Nasal cavity respiratory epithelium epithelial cell of viscerocranial mucosa (primary cell): ENCODE measurements around the gene NEDD8. TPM values are rescaled to one million over a fixed set of nuclear protein-coding genes. Genes with fewer than 3 reads are reported as not detected.

ENCODE experiments used
- total RNA-seq: library from RNA; depleted of rRNA; stranded (reverse); fragments of >200 nt; gene quantifications from 2 replicates; pipeline ENCODE4 v1.2.3, GENCODE V29; 2014

The NEDD8 gene
- 127 and 135 TPM in 2 replicates for total RNA-seq

GRCh38 chr14:24232121-24232644, at the start of gene NEDD8:
Gene NEDD8 (minus strand): TSS chr14:24232367. CDS start chr14:24232267, 100 bp downstream.

DNA sequence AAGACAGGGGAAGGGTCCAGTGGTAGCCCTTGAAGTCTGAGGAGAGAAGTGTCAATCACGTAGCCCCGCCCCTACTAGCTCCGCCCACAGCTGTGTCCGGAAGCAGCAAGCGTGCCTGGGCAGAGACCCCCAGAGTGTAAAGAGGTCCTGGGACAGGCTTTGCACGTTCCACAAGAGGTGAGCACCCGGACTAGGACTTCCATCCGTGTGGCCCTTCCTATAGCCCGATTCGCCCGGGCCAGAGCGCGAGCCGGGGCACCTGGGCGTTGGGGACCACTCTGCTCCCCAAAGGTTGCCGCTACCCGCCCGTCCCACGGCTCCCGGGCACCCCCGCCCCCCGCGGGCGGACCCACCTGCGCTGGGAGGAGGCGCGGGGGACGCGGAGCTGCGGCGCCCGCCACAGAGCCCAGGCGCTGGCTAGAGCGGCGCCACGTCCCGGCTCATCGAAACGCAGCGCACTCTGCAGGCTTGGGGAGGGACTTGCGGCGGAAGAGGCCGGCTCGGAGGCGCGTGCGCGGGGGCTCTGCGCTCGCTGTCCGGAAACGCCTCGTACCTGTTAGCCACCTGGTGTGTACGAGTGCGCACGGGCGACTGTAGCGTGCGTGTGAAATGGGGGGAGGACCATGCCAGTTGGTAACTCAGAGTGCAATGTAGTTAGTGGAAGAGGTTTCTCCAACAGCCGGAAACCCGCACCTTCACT, 39.1 kb upstream of the NEDD8 start, which contains the start of gene RABGGTA:
TSS of gene RABGGTA (minus strand) at position 464 of the 700 bp plus-strand sequence. CDS start 482 bp downstream, outside the sequence.

GRCh38 chr14:24262821-24263733, 30.9 kb upstream of the NEDD8 start, which contains the start of gene TGM1:
Gene TGM1 (minus strand): TSS chr14:24263177. CDS start chr14:24262352, 825 bp downstream.

DNA sequence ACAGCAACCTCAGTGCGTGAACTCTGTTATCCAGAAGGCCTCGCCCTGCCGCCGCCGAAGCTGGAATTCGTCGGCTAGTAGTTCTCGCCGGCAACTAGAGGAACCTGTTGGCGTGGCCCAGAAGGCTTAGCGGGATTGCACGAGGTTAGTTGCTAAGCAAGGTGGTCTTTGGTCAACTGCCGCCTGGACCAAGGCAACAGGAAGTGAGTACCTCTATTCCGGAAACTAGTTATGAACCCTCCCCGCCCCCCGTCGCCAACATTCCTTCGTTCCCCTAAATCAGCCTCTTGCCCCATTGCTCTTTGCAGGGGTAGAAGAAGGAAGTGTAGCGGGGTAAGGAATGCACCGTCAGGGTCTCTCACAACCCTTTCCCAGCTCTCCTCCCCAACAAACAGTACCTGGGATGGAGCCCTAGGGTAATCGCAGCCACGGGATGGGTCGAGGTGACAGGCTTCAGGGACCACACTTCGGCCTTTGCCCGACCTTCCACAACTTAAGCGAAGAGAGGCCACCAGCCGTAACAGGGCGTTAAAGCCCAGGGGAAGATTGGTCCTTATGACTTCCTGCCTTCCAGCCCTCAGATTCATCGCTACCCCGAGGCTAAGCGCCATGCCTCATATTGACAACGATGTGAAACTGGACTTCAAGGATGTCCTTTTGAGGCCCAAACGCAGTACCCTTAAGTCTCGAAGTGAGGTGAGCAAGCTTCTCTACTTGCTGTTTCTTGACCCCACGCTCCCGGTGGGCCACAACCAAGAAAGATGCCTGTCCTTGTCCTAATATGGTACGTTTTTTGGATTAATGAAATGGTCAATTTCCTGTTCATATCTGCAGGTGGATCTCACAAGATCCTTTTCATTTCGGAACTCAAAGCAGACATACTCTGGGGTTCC, 724 bp upstream of the NEDD8 start, which contains the start of gene GMPR2:
TSS of gene GMPR2 (plus strand) at position 285 of the 893 bp plus-strand sequence. CDS start at position 610, 325 bp downstream.

DNA sequence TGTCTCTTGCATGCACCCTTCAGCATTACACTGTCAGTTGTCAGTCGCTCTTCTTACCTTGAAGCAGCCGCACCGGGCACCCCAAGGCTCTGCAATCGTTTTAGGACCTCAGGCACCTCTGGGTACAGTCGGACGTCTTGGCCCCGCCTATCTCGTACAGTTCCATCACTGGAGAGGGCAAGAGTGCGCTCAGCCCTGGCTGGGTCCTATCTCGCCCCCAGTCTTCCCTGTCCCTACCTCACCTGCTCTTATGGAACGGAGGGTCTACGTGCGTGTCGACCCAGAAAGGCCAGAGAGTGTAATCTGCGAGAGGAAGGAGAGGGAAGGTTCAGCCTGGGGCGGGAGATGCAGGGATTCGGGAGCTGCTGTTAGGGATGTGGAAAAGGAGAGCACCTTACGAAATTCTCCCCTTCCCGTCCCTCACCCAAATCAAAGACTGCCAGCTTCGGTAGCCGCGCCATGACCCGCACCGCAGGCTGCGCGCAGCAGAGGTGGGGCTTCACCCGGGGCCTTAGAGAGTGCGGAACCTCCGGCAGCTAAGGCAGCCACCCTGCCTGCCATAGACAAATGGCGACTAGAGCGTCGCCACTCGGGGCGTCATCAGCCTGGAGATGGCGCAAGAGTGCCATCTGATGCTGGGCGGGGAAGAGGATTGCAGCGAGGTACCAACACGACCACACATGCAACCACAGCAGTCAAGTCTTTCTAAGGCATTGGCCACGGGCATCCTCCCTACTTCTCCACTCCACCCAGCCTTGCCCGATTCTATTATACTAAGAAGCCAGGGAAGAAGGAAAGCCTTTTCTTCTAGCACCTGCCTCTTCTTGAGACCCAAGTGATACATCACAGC, 16.4 kb downstream of the NEDD8 start, which contains the start of gene MDP1:
TSS of gene MDP1 (minus strand) at position 572 of the 850 bp plus-strand sequence. CDS start at position 461, 111 bp downstream.

DNA sequence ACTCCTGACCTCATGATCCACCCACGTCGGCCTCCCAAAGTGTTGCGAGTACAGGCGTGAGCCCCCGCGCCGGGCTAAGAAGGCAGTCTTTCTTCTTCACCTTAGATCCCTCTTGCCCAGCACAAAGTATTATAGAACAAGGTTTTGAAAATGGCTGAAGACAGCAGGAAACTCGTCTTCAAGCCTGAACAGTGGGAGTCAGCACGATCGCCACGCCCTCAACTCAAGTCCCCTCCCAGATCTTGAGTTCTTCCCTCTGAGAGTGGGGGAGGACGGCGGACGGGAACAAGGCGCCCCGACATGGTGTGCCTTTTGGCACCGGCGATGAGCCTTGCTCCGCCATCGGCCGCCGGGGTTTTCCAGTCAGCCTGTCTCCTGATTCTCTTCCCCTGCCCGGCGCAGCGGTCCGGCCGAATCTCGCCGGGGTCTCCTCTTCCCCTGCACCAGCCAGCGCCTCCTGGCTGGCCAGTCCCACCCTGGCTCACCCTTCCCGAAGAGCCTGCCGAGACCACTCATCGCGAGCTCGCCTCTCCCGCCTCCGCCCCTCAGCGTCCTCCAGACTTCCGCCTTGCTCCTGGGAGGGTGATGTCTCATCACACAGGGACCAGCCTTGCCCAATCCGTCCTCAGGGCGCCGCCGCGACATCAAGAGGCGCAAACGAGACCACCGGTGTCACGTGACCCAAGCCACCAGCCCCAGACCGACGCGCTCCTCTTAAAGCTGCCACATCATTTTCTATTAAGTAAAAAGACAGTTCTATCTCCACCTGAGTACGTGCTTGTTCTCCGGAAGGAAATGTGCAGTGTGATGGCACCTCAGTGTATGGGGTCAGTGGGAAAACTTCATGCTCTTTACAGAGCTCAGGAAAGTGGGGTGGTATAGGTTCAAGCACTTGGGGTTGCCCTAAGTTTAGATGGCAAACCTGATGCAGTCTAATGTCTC, 19.0 kb downstream of the NEDD8 start, which contains the start of gene CHMP4A:
TSS of gene CHMP4A (minus strand) at position 565 of the 942 bp plus-strand sequence. CDS start at position 516, 49 bp downstream.

DNA sequence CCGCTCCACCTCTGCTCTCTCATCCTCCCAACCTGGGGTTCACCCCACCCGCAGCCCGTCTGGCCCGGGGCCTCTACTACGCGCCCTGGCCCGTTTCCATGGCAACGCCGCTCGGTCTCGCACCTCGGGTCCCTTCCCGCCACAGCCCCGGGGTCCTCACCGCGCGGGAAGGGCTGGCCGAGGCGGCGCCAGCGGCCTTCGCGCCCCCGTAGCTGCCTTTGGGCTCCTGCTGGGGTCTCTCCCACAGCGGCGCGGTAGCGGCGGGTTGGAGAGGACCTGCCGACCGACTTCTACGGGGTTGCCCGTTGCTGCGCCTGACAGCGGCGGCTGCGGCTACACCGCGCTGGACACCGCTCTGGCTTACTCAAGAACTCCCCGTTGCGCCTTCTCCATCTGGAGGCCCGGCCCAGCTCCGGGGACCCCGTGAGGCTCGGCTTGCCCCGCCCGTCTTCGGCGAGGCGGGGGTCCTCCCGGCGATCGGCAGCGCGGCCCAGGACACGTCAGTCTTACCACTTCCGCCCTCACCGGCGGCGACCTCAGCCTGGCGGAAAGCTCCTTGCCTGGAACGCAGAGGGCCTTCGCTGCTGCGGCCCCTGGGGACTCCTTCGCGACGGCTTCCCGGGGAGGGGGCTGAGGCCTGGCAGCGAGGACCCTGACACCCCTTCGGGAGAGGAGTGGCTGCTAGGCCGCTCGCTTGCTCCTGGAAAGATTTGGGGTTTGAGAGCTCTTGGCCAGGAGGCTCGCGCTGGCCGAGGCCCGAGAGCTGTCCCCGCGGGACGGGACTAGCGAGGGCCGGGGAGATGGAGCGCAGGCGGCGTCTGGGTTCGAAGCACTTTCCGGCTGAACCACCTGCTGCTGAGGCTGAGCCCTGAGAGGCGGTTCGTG, 36.7 kb downstream of the NEDD8 start, which contains the start of gene TM9SF1:
TSS of gene TM9SF1 (minus strand) at position 256 of the 885 bp plus-strand sequence. CDS start 422 bp downstream, outside the sequence.

DNA sequence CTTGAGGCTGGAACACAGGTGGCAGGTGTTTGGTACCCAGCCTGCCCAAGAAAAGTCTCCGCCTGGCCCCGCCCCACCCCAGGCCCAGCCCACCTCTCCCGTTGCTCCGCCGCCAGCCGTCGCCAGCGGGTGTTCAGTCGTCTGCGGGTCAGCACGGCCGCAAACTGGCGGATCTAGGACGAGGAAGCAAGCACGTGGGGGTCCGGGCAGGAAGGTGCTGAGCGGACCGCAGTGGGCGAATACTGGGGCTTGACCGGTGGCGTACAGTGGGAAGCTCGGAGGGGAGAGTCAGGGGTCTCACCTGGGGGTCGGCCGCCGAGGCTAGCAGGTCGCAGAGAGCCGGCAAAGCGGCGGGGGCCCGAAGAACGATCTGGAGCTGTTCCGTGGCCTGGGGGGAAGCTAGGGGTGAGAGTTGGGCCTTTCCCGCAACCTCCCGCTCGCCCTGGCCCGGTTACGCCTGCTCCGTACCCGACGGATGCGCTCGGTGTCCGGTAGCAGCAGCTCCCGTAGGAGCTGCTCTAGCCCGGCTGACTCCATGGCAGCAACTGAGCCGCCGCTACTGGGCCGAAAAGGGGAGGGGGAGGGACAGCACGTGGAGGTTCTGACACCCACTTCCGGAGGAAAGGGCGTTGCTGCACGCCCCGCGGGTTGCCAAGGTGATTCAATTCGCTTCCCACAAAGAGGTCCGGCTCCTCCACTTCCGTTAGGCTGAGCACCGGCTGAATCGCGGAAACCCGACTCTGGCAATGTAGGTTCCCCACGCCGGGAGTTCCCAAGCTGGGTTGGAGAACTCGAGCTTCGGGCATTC, 43.7 kb downstream of the NEDD8 start, which contains the start of gene IPO4:
TSS of gene IPO4 (minus strand) at position 566 of the 808 bp plus-strand sequence. CDS start at position 537, 29 bp downstream.

DNA sequence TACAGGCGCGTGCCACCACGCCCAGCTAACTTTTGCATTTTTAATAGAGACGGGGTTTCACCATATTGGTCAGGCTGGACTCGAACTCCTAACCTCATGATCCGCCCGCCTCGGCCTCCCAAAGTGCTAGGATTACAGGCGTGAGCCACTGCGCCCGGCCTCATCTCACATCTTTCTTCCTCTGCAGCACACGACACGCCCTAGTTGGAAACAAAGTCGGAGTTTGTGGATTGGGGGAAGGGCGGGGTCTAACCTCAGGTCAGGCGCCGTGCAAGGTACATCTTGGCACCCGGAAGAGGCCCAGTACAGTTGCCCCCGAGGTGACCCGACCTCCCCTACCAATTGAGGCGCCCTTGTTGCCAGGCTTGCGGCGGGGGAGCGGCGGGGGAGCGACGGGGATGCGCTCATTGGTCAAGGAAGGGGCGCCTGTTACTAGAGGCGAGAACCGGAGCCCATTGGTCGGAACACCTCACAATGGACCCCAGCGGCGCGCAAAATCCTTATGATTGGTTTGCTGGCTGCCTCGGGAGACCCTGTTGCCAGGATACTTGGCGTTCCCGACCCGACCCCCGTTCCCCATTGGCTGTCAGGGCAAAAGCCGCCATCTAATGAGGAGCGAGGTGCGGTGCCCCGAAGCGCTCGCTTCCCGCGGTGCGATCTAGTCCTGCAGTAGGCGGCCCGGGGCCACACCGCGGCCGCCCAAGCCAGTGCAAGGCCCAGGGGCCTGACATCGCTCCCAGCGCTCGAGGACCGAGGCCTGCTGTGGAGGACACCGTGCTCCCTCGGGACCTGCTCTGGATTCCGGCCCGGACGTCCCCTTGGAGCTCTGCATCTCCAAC, 60.5 kb downstream of the NEDD8 start, which contains the start of gene REC8:
TSS of gene REC8 (plus strand) at position 659 of the 839 bp plus-strand sequence. CDS start 473 bp downstream, outside the sequence.

Other genes starting within 250 kb of the NEDD8 start
- 13.7 and 16.7 TPM in 2 replicates for gene DHRS4L2, start 243.4 kb downstream of the NEDD8 start, total RNA-seq
- 0.34 and 0.50 TPM in 2 replicates for gene CARMIL3, start 180.4 kb downstream of the NEDD8 start, total RNA-seq
- not detected in 2 replicates for gene CPNE6, start 160.8 kb downstream of the NEDD8 start, total RNA-seq
- gene PCK2, start 138.1 kb downstream of the NEDD8 start, total RNA-seq = 137 and 156 TPM in 2 replicates
- 71.3 and 93.3 TPM in 2 replicates for gene DCAF11, start 117.6 kb downstream of the NEDD8 start, total RNA-seq
- 1.1 and 1.7 TPM in 2 replicates for gene NRL, start 117.4 kb downstream of the NEDD8 start, total RNA-seq
- gene FITM1, start 101.7 kb downstream of the NEDD8 start, total RNA-seq = 0.28 and 0.34 TPM in 2 replicates
- 87.5 and 111 TPM in 2 replicates for gene PSME1, start 96.2 kb downstream of the NEDD8 start, total RNA-seq
- 9.5 and 15.7 TPM in 2 replicates for gene EMC9, start 90.8 kb downstream of the NEDD8 start, total RNA-seq
- gene PSME2, start 85.8 kb downstream of the NEDD8 start, total RNA-seq = 39.0 and 51.0 TPM in 2 replicates
- gene RNF31, start 84.9 kb downstream of the NEDD8 start, total RNA-seq = 33.7 and 37.6 TPM in 2 replicates
- 36.1 and 47.5 TPM in 2 replicates for gene IRF9, start 71.1 kb downstream of the NEDD8 start, total RNA-seq
- gene REC8, start 60.3 kb downstream of the NEDD8 start, total RNA-seq = 1.4 and 1.9 TPM in 2 replicates
- 51.8 and 54.3 TPM in 2 replicates for gene IPO4, start 43.6 kb downstream of the NEDD8 start, total RNA-seq
- 54.3 and 65.7 TPM in 2 replicates for gene TM9SF1, start 36.9 kb downstream of the NEDD8 start, total RNA-seq
- 0.07 TPM in 1 of 2 replicates, not detected in the other for gene TSSK4, start 26.7 kb downstream of the NEDD8 start, total RNA-seq
- gene CHMP4A, start 18.9 kb downstream of the NEDD8 start, total RNA-seq = 48.9 and 52.4 TPM in 2 replicates
- gene MDP1, start 16.3 kb downstream of the NEDD8 start, total RNA-seq = 4.6 and 12.3 TPM in 2 replicates
- gene GMPR2, start 562 bp upstream of the NEDD8 start, total RNA-seq = 72.0 and 80.0 TPM in 2 replicates
- gene TINF2, start 10.3 kb upstream of the NEDD8 start, total RNA-seq = 57.8 and 143 TPM in 2 replicates
- gene TGM1, start 30.8 kb upstream of the NEDD8 start, total RNA-seq = 87.8 and 123 TPM in 2 replicates
- gene RABGGTA, start 39.2 kb upstream of the NEDD8 start, total RNA-seq = 46.8 and 54.6 TPM in 2 replicates
- gene DHRS1, start 67.4 kb upstream of the NEDD8 start, total RNA-seq = 19.8 and 27.9 TPM in 2 replicates
- gene NOP9, start 67.5 kb upstream of the NEDD8 start, total RNA-seq = 34.2 and 36.0 TPM in 2 replicates
- 1.0 and 2.8 TPM in 2 replicates for gene CIDEB, start 75.6 kb upstream of the NEDD8 start, total RNA-seq
- gene LTB4R2, start 77.8 kb upstream of the NEDD8 start, total RNA-seq = 9.6 and 39.9 TPM in 2 replicates
- gene LTB4R, start 79.1 kb upstream of the NEDD8 start, total RNA-seq = 5.5 and 20.0 TPM in 2 replicates
- 0.85 and 1.0 TPM in 2 replicates for gene ADCY4, start 102.7 kb upstream of the NEDD8 start, total RNA-seq
- 1.4 and 4.6 TPM in 2 replicates for gene RIPK3, start 107.6 kb upstream of the NEDD8 start, total RNA-seq
- 3.4 and 9.5 TPM in 2 replicates for gene NFATC4, start 135.8 kb upstream of the NEDD8 start, total RNA-seq
- gene NYNRIN, start 166.6 kb upstream of the NEDD8 start, total RNA-seq = 2.4 and 23.3 TPM in 2 replicates
- 0.34 and 2.5 TPM in 2 replicates for gene CBLN3, start 197.3 kb upstream of the NEDD8 start, total RNA-seq
- 134 and 140 TPM in 2 replicates for gene KHNYN, start 197.6 kb upstream of the NEDD8 start, total RNA-seq
- gene SDR39U1, start 210.4 kb upstream of the NEDD8 start, total RNA-seq = 8.0 and 14.4 TPM in 2 replicates